GM19452 (cell line): ENCODE measurements around the gene SLC25A42.

Source experiments
- ATAC-seq: cut with Tn5 transposase; IDR thresholded peaks from one replicate; pipeline ENCODE4 v1.9.1; 2021; ENCODE audit not compliant: unreplicated experiment

SLC25A42 gene

DNA sequence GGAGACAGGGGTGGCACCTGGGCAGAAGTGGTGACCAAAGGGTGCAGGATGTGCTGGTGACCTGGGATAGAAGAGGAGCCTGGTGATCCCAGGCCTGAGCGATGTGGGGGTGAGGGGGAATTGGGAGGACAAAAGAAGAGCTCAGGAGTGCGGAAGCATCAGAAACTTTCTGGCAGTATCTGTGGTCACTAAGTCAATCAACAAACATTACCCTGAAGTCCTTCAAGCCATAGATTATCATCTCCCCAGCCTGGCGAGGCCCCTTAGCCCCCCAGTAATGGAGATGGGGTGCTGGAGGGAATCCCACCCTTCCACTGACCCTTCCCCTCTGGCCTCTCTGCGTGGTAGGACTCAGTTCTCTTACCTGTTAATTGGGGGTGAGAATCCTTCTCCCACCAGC is 95.7 kb downstream of the SLC25A42 start:
- no peak for ATAC-seq

DNA sequence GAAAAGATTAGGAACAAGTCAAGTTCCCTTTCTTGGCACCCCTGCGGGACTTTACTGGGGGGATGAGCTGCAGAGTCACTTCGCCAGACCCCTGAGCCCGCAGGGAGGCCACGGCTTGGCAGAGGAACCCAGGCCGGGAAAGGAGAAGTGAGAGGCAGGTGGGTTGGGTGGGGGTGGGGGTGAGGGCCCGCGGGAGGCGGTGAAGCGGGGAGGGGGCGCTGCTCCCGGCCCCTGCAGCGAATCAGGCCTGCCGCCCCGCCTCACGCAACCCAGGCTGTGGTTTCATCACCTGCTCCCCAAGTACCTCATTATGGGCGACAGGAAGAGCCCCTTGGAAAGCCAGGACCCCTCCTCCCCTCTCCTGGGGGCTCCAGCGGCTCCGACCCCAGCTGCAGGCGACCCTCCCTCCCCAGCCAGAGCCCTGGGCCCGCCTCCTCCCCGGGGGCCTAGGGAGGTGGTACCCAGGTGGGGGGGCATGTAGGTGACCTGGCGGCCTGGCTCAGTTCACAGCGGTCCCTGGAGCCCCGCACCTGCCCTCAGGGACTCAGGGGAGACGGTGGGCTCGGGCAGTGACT is 96.8 kb downstream of the SLC25A42 start:
- ATAC-seq = no peak

DNA sequence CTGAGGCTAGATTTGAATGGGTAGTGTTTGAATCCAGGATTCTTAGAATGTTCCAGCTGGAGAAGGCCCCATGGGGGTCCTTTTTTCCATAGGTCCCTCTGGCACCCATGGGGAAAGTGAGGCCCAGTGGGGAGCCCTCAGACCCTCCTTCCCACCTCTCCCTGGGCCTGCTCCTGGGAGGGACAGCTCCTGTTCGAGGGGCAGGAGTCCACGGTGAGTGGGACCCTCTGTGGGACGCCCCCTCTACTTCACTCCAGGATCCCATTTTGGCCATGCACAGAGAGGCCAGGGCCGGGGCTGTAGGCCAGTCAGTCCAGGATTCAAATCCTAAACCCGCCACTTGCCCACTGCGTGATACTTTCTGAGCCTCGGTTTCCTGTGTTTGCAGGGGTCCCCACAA is 98.7 kb downstream of the SLC25A42 start:
- ATAC-seq = no peak
